Activated naive CD4-positive, alpha-beta T cell treated with anti-CD3 and anti-CD28 coated beads, Interleukin-2, amount 50 U/mL, for 24 hours (primary cell): ENCODE data around the gene DEDD.

Experiments
- H3K27ac Mint-ChIP-seq: one replicate; pipeline ENCODE4 v1.8.0; 2021; ENCODE audit warnings: mild to moderate bottlenecking, mixed read lengths
- H3K27me3 Mint-ChIP-seq: one replicate; pipeline ENCODE4 v1.8.0; 2021; ENCODE audit warnings: mixed read lengths
- H3K36me3 Mint-ChIP-seq: one replicate; pipeline ENCODE4 v1.8.0; 2021; ENCODE audit warnings: mixed read lengths
- H3K4me1 Mint-ChIP-seq: one replicate; pipeline ENCODE4 v1.8.0; 2021; ENCODE audit warnings: mixed read lengths
- H3K4me3 Mint-ChIP-seq: one replicate; pipeline ENCODE4 v1.8.0; 2021; ENCODE audit warnings: mild to moderate bottlenecking, mixed read lengths
- H3K9me3 Mint-ChIP-seq: one replicate; pipeline ENCODE4 v1.8.0; 2021; ENCODE audit warnings: mixed read lengths

Gene DEDD

GRCh38 chr1:161153682-161154337 lies 21.3 kb upstream of the DEDD start, which contains the start of gene UFC1:
Gene UFC1 (plus strand): TSS chr1:161153978. CDS start chr1:161153998, 20 bp downstream.
- no peaks in the 10 kb centered on the region for H3K9me3 Mint-ChIP-seq
- H3K27ac Mint-ChIP-seq: peak within 1 kb of the TSS; percentile 100
- H3K4me1 Mint-ChIP-seq: peaks cover 22% of the 10 kb centered on the region
- peaks cover 8% of the 10 kb centered on the region for H3K36me3 Mint-ChIP-seq
- H3K4me3 Mint-ChIP-seq: peak within 1 kb of the TSS; percentile 96
- H3K27me3 Mint-ChIP-seq: no peaks in the 10 kb centered on the region

- H3K9me3 Mint-ChIP-seq: no peaks in the 10 kb centered on the region
- H3K4me3 Mint-ChIP-seq: peak overlapping the region; percentile 96
- H3K27me3 Mint-ChIP-seq: no peaks in the 10 kb centered on the region
- peaks cover 19% of the 10 kb centered on the region for H3K4me1 Mint-ChIP-seq
- peaks cover 8% of the 10 kb centered on the region for H3K36me3 Mint-ChIP-seq
- H3K27ac Mint-ChIP-seq: peak overlapping the region; percentile 76
Observed at GRCh38 chr1:161153176-161153575, 20.7 kb upstream of the DEDD start.

GRCh38 chr1:161145832-161146231 lies 13.4 kb upstream of the DEDD start:
- H3K4me1 Mint-ChIP-seq: no peaks in the 10 kb centered on the region
- no peaks in the 10 kb centered on the region for H3K9me3 Mint-ChIP-seq
- H3K27me3 Mint-ChIP-seq: no peaks in the 10 kb centered on the region
- H3K4me3 Mint-ChIP-seq: no peak overlapping the region
- no peak overlapping the region for H3K27ac Mint-ChIP-seq
- H3K36me3 Mint-ChIP-seq: no peaks in the 10 kb centered on the region

GRCh38 chr1:161140755-161141400 lies 8.4 kb upstream of the DEDD start:
- no peaks in the 10 kb centered on the region for H3K27me3 Mint-ChIP-seq
- H3K27ac Mint-ChIP-seq: no peak overlapping the region

GRCh38 chr1:161139766-161140165 lies 7.3 kb upstream of the DEDD start:
- H3K27me3 Mint-ChIP-seq: no peaks in the 10 kb centered on the region
- peaks cover 13% of the 10 kb centered on the region for H3K4me1 Mint-ChIP-seq
- no peaks in the 10 kb centered on the region for H3K9me3 Mint-ChIP-seq
- H3K4me3 Mint-ChIP-seq: no peak overlapping the region
- no peaks in the 10 kb centered on the region for H3K36me3 Mint-ChIP-seq
- H3K27ac Mint-ChIP-seq: no peak overlapping the region

More at GRCh38 chr1:161140755-161141400, 8.4 kb upstream of the DEDD start:
- H3K4me1 Mint-ChIP-seq: peaks cover 8% of the 10 kb centered on the region
- H3K36me3 Mint-ChIP-seq: no peaks in the 10 kb centered on the region
- H3K4me3 Mint-ChIP-seq: no peak overlapping the region
- H3K9me3 Mint-ChIP-seq: no peaks in the 10 kb centered on the region

- Mint-ChIP-seq H3K36me3 (no peaks in the 10 kb centered on the region), H3K4me1 (peaks cover 13% of the 10 kb centered on the region), H3K27me3 (no peaks in the 10 kb centered on the region), H3K27ac (peak overlapping the region; percentile 76), H3K9me3 (no peaks in the 10 kb centered on the region), H3K4me3 (no peak overlapping the region)
Observed at GRCh38 chr1:161138431-161138830, 6.0 kb upstream of the DEDD start.

- Mint-ChIP-seq H3K27me3 (no peaks in the 10 kb centered on the region), H3K4me1 (peaks cover 13% of the 10 kb centered on the region), H3K36me3 (no peaks in the 10 kb centered on the region), H3K9me3 (no peaks in the 10 kb centered on the region), H3K27ac (no peak overlapping the region), H3K4me3 (no peak overlapping the region)
Observed at GRCh38 chr1:161137881-161138280, 5.4 kb upstream of the DEDD start.

- Mint-ChIP-seq H3K36me3 (peaks cover 12% of the 10 kb centered on the region), H3K27ac (no peak overlapping the region), H3K4me3 (no peak overlapping the region), H3K27me3 (no peaks in the 10 kb centered on the region), H3K4me1 (peaks cover 46% of the 10 kb centered on the region), H3K9me3 (no peaks in the 10 kb centered on the region)
Observed at GRCh38 chr1:161133220-161133740, 813 bp upstream of the DEDD start.

- H3K27me3 Mint-ChIP-seq: no peaks in the 10 kb centered on the region
- H3K4me3 Mint-ChIP-seq: no peak overlapping the region
- peak overlapping the region; percentile 97 for H3K27ac Mint-ChIP-seq
- H3K4me1 Mint-ChIP-seq: peaks cover 60% of the 10 kb centered on the region
- H3K36me3 Mint-ChIP-seq: peaks cover 21% of the 10 kb centered on the region
- H3K9me3 Mint-ChIP-seq: no peaks in the 10 kb centered on the region
Observed at GRCh38 chr1:161131523-161132409, 701 bp downstream of the DEDD start.

GRCh38 chr1:161130266-161130665 lies 2.2 kb downstream of the DEDD start:
- H3K27ac Mint-ChIP-seq: peak overlapping the region; percentile 15
- no peaks in the 10 kb centered on the region for H3K27me3 Mint-ChIP-seq
- H3K9me3 Mint-ChIP-seq: no peaks in the 10 kb centered on the region
- H3K4me1 Mint-ChIP-seq: peaks cover 65% of the 10 kb centered on the region
- H3K4me3 Mint-ChIP-seq: no peak overlapping the region
- peaks cover 28% of the 10 kb centered on the region for H3K36me3 Mint-ChIP-seq

- H3K36me3 Mint-ChIP-seq: peaks cover 31% of the 10 kb centered on the region
- H3K27me3 Mint-ChIP-seq: no peaks in the 10 kb centered on the region
Observed at GRCh38 chr1:161128591-161129420, 3.7 kb downstream of the DEDD start.

GRCh38 chr1:161127649-161128048 lies 4.8 kb downstream of the DEDD start:
- no peaks in the 10 kb centered on the region for H3K27me3 Mint-ChIP-seq
- H3K9me3 Mint-ChIP-seq: no peaks in the 10 kb centered on the region
- peaks cover 61% of the 10 kb centered on the region for H3K4me1 Mint-ChIP-seq
- H3K4me3 Mint-ChIP-seq: no peak overlapping the region
- peaks cover 33% of the 10 kb centered on the region for H3K36me3 Mint-ChIP-seq
- H3K27ac Mint-ChIP-seq: peak overlapping the region; percentile 74

More at GRCh38 chr1:161128591-161129420, 3.7 kb downstream of the DEDD start:
- Mint-ChIP-seq H3K27ac (peak overlapping the region; percentile 25), H3K4me3 (no peak overlapping the region), H3K9me3 (no peaks in the 10 kb centered on the region), H3K4me1 (peaks cover 61% of the 10 kb centered on the region)

- H3K4me3 Mint-ChIP-seq: no peak overlapping the region
- H3K4me1 Mint-ChIP-seq: peaks cover 51% of the 10 kb centered on the region
- H3K36me3 Mint-ChIP-seq: peaks cover 21% of the 10 kb centered on the region
- H3K9me3 Mint-ChIP-seq: no peaks in the 10 kb centered on the region
- peak overlapping the region; percentile 52 for H3K27ac Mint-ChIP-seq
- no peaks in the 10 kb centered on the region for H3K27me3 Mint-ChIP-seq
Observed at GRCh38 chr1:161122967-161123366, 9.5 kb downstream of the DEDD start.

- no peaks in the 10 kb centered on the region for H3K27me3 Mint-ChIP-seq
- H3K4me3 Mint-ChIP-seq: no peak overlapping the region
- peaks cover 45% of the 10 kb centered on the region for H3K4me1 Mint-ChIP-seq
- no peaks in the 10 kb centered on the region for H3K9me3 Mint-ChIP-seq
- H3K36me3 Mint-ChIP-seq: peaks cover 17% of the 10 kb centered on the region
- peak overlapping the region; percentile 66 for H3K27ac Mint-ChIP-seq
Observed at GRCh38 chr1:161121834-161122233, 10.6 kb downstream of the DEDD start.
